ENCODE measurements around the gene GNA15. TPM values are rescaled to one million over a fixed set of nuclear protein-coding genes. Genes with fewer than 3 reads are reported as not detected.

Gene GNA15
- polyA plus RNA-seq, 3 donors = 38.7 to 45.0 (median 41.3) TPM

GRCh38 chr19:3111586-3112247, 24.1 kb upstream of the GNA15 start:
- WGBS (ENCODE audit: insufficient coverage) = 95% methylated on average over 17 of the region's 17 CpGs
- no peaks in the 10 kb centered on the region for H3K36me3 ChIP-seq (replicated peaks in 1 of 2; ENCODE audit: control insufficient read depth in 1 of 2, insufficient read depth in 2 of 2, low read length in 2 of 2)
- Mint-ChIP-seq H3K4me3 (no peak overlapping the region), H3K9me3 (peaks cover 0 to 6% (median 0%) of the 10 kb centered on the region in 7 donors), H3K4me1 (peaks cover 2% of the 10 kb centered on the region), H3K27me3 (ENCODE audit: low read depth in 3 of 3) (peaks cover 1 to 13% (median 3%) of the 10 kb centered on the region in 3 donors), H3K36me3 (no peaks in the 10 kb centered on the region), H3K27ac (peak overlapping the region in 1 of 7 donors; percentile 60)
- no peaks in the 10 kb centered on the region for H3K9me3 ChIP-seq (replicated peaks in 1 of 2; ENCODE audit: control insufficient read depth in 1 of 2, insufficient read depth in 1 of 2, low read length in 2 of 2)
- no peak overlapping the region for H3K27ac ChIP-seq (ENCODE audit: low read depth in 1 of 2, low read length in 2 of 2)
- H3K79me2 ChIP-seq (ENCODE audit: insufficient read depth, low read length) = no peaks in the 10 kb centered on the region
- H3K9ac ChIP-seq (ENCODE audit: insufficient read depth, low read length, poor library complexity, severe bottlenecking) = no peak overlapping the region
- H3K4me3 ChIP-seq (replicated peaks in 1 of 3; ENCODE audit: low read depth in 2 of 3, low read length in 3 of 3) = no peak overlapping the region
- H2AFZ ChIP-seq (ENCODE audit: insufficient read depth, low read depth, low read length, poor library complexity, severe bottlenecking) = no peak overlapping the region
- no peak for TF ChIP-seq CTCF (IDR thresholded peaks at IDR 0.05)
- H3K4me2 ChIP-seq (replicated peaks; ENCODE audit: extremely low read depth, low read length, poor library complexity, severe bottlenecking) = no peak overlapping the region
- H3K27me3 ChIP-seq (ENCODE audit: control insufficient read depth in 2 of 2, insufficient read depth in 2 of 2, low read length in 2 of 2) = no peaks in the 10 kb centered on the region
- no peak for DNase-seq
- H4K20me1 ChIP-seq (ENCODE audit: insufficient read depth, low read length) = peaks cover 15% of the 10 kb centered on the region
- no peaks in the 10 kb centered on the region for H3K4me1 ChIP-seq (ENCODE audit: control insufficient read depth in 1 of 2, insufficient read depth in 2 of 2, low read length in 2 of 2)
- intact Hi-C loops (cut with micrococcal nuclease) = no loop called here

GRCh38 chr19:3112375-3113099, 23.3 kb upstream of the GNA15 start:
- Mint-ChIP-seq H3K27me3 (ENCODE audit: low read depth in 3 of 3) (peaks cover 1 to 13% (median 3%) of the 10 kb centered on the region in 3 donors), H3K4me3 (no peak overlapping the region), H3K36me3 (no peaks in the 10 kb centered on the region), H3K27ac (no peak overlapping the region), H3K4me1 (peaks cover 2% of the 10 kb centered on the region), H3K9me3 (peaks cover 0 to 6% (median 0%) of the 10 kb centered on the region in 7 donors)
- DNase-seq = no peak
- WGBS (ENCODE audit: insufficient coverage) = 91% methylated on average over 24 of the region's 38 CpGs
- H2AFZ ChIP-seq (ENCODE audit: insufficient read depth, low read depth, low read length, poor library complexity, severe bottlenecking) = no peak overlapping the region
- intact Hi-C loops (cut with micrococcal nuclease) = no loop called here
- H3K4me3 ChIP-seq (replicated peaks in 1 of 3; ENCODE audit: low read depth in 2 of 3, low read length in 3 of 3) = no peak overlapping the region
- H3K4me2 ChIP-seq (replicated peaks; ENCODE audit: extremely low read depth, low read length, poor library complexity, severe bottlenecking) = no peak overlapping the region
- no peak overlapping the region for H3K9ac ChIP-seq (ENCODE audit: insufficient read depth, low read length, poor library complexity, severe bottlenecking)
- no peaks in the 10 kb centered on the region for H3K36me3 ChIP-seq (replicated peaks in 1 of 2; ENCODE audit: control insufficient read depth in 1 of 2, insufficient read depth in 2 of 2, low read length in 2 of 2)
- no peaks in the 10 kb centered on the region for H3K4me1 ChIP-seq (ENCODE audit: control insufficient read depth in 1 of 2, insufficient read depth in 2 of 2, low read length in 2 of 2)
- peaks cover 15% of the 10 kb centered on the region for H4K20me1 ChIP-seq (ENCODE audit: insufficient read depth, low read length)
- no peaks in the 10 kb centered on the region for H3K27me3 ChIP-seq (ENCODE audit: control insufficient read depth in 2 of 2, insufficient read depth in 2 of 2, low read length in 2 of 2)
- H3K9me3 ChIP-seq (replicated peaks in 1 of 2; ENCODE audit: control insufficient read depth in 1 of 2, insufficient read depth in 1 of 2, low read length in 2 of 2) = no peaks in the 10 kb centered on the region
- H3K79me2 ChIP-seq (ENCODE audit: insufficient read depth, low read length) = no peaks in the 10 kb centered on the region
- H3K27ac ChIP-seq (ENCODE audit: low read depth in 1 of 2, low read length in 2 of 2) = no peak overlapping the region
- TF ChIP-seq CTCF (IDR thresholded peaks at IDR 0.05) = no peak
